HepG2 (cell line): ENCODE results near the gene C3orf70. TPM values are rescaled to one million over a fixed set of nuclear protein-coding genes. Genes with fewer than 3 reads are reported as not detected.

Source experiments
- ATF7-NPFF ChIP-seq: sonication (generic); formaldehyde crosslinking; IDR thresholded peaks from 2 replicates; pipeline ENCODE4 v1.8.1; 2023; ENCODE audit warnings: mild to moderate bottlenecking, low read depth, missing genetic modification reagents, moderate library complexity
- BRD4 ChIP-seq: sonication (generic); formaldehyde crosslinking; IDR thresholded peaks from 2 replicates; pipeline ENCODE4 v1.4.0; 2020; ENCODE audit warnings: missing genetic modification reagents
- CBFB ChIP-seq: sonication (generic); formaldehyde crosslinking; IDR thresholded peaks from 2 replicates; pipeline ENCODE4 v1.4.0; 2020; ENCODE audit warnings: missing genetic modification reagents
- CBX1 ChIP-seq: IDR thresholded peaks from one replicate; pipeline ENCODE4 v1.6.1; 2016; ENCODE audit warnings: antibody characterized with exemption, low read depth
- EEA1 ChIP-seq: sonication (generic); formaldehyde crosslinking; IDR thresholded peaks from 2 replicates; pipeline ENCODE4 v1.5.1; 2020; ENCODE audit warnings: mild to moderate bottlenecking, missing genetic modification reagents, borderline replicate concordance
- ELF1 ChIP-seq: sonication (generic); formaldehyde crosslinking; IDR thresholded peaks from 2 replicates; pipeline ENCODE4 v1.4.0; 2020; ENCODE audit warnings: missing genetic modification reagents
- ELF3 ChIP-seq: IDR thresholded peaks from 2 replicates; pipeline ENCODE4 v1.6.1; 2016; ENCODE audit warnings: missing genetic modification reagents, missing compliant biosample characterization
- ETV5 ChIP-seq: IDR thresholded peaks from 2 replicates; pipeline ENCODE4 v1.6.1; 2018; ENCODE audit warnings: missing biosample characterization, missing genetic modification reagents, inconsistent platforms, borderline replicate concordance
- FOXA3 ChIP-seq: IDR thresholded peaks from 2 replicates; pipeline ENCODE4 v1.6.1; 2016; ENCODE audit warnings: missing genetic modification reagents, missing compliant biosample characterization
- HDAC2 ChIP-seq: sonication (generic); formaldehyde crosslinking; IDR thresholded peaks from 2 replicates; pipeline ENCODE4 v1.4.0; 2020; ENCODE audit warnings: missing genetic modification reagents
- HIVEP1 ChIP-seq: sonication (generic); formaldehyde crosslinking; IDR thresholded peaks from 2 replicates; pipeline ENCODE4 v1.4.0; 2020; ENCODE audit warnings: mild to moderate bottlenecking, missing genetic modification reagents
- NCOA2 ChIP-seq: sonication (generic); formaldehyde crosslinking; IDR thresholded peaks from 2 replicates; pipeline ENCODE4 v1.8.0; 2022; ENCODE audit warnings: inconsistent platforms
- NONO ChIP-seq, 2 experiments: fragments of 450-650 bp in 1 of 2; sonication (generic) in 1 of 2; formaldehyde crosslinking in 1 of 2; IDR thresholded peaks in 1 of 2; conservative IDR thresholded peaks in 1 of 2; 2 replicates each; pipeline versions ENCODE4 v1.6.1 to v1.8.0; 2017 to 2022; ENCODE audit warnings: mild to moderate bottlenecking in 1 of 2, missing genetic modification reagents in 1 of 2, moderate library complexity in 1 of 2
- PHF21A ChIP-seq: sonication (generic); formaldehyde crosslinking; IDR thresholded peaks from 2 replicates; pipeline ENCODE4 v1.5.0; 2020; ENCODE audit warnings: mild to moderate bottlenecking, missing genetic modification reagents
- RXRA ChIP-seq: sonication (generic); formaldehyde crosslinking; IDR thresholded peaks from 2 replicates; pipeline ENCODE4 v1.5.1; 2020; ENCODE audit warnings: missing genetic modification reagents
- RXRB ChIP-seq: IDR thresholded peaks from 2 replicates; pipeline ENCODE4 v1.6.1; 2016; ENCODE audit warnings: borderline replicate concordance, missing genetic modification reagents, missing compliant biosample characterization
- SAP130 ChIP-seq: IDR thresholded peaks from 2 replicates; pipeline ENCODE4 v1.6.1; 2016; ENCODE audit warnings: low read depth
- SP5 ChIP-seq: IDR thresholded peaks from 2 replicates; pipeline ENCODE4 v1.6.1; 2016; ENCODE audit warnings: low read depth, borderline replicate concordance
- TBP ChIP-seq: sonication (generic); formaldehyde crosslinking; IDR thresholded peaks from 2 replicates; pipeline ENCODE4 v1.5.0; 2020; ENCODE audit warnings: missing genetic modification reagents
- TEAD3 ChIP-seq: optimal IDR thresholded peaks from 2 replicates; pipeline ENCODE3; 2016; ENCODE audit warnings: borderline replicate concordance
- ZBTB7B ChIP-seq: sonication (generic); formaldehyde crosslinking; IDR thresholded peaks from 2 replicates; pipeline ENCODE4 v1.4.0; 2020; ENCODE audit warnings: missing genetic modification reagents
- ZKSCAN1 ChIP-seq: fragments of 150-350 bp; IDR thresholded peaks from 2 replicates; pipeline ENCODE4 v1.6.1; 2014; ENCODE audit warnings: low read length
- ZKSCAN8 ChIP-seq: IDR thresholded peaks from 2 replicates; pipeline ENCODE4 v1.6.1; 2016; ENCODE audit warnings: borderline replicate concordance, missing genetic modification reagents, missing compliant biosample characterization
- ZNF232 ChIP-seq: sonication (generic); formaldehyde crosslinking; IDR thresholded peaks from 2 replicates; pipeline ENCODE4 v1.4.0; 2020; ENCODE audit warnings: missing genetic modification reagents, borderline replicate concordance
- ZNF317 ChIP-seq: sonication (generic); formaldehyde crosslinking; IDR thresholded peaks from 2 replicates; pipeline ENCODE4 v1.5.0; 2020; ENCODE audit warnings: mild to moderate bottlenecking, missing genetic modification reagents
- ZNF614 ChIP-seq: IDR thresholded peaks from 2 replicates; pipeline ENCODE4 v1.6.1; 2018; ENCODE audit warnings: missing biosample characterization, missing genetic modification reagents, inconsistent platforms, borderline replicate concordance
- ZNF652 ChIP-seq: IDR thresholded peaks from 2 replicates; pipeline ENCODE4 v1.6.1; 2016; ENCODE audit warnings: low read depth, borderline replicate concordance
- ZNF660 ChIP-seq: sonication (generic); formaldehyde crosslinking; IDR thresholded peaks from 2 replicates; pipeline ENCODE4 v1.5.1; 2020; ENCODE audit warnings: mild to moderate bottlenecking, low read depth, missing genetic modification reagents, borderline replicate concordance
- ZNF766 ChIP-seq: sonication (generic); formaldehyde crosslinking; IDR thresholded peaks from 2 replicates; pipeline ENCODE4 v1.5.0; 2020; ENCODE audit warnings: missing genetic modification reagents, borderline replicate concordance
- ZNF879 ChIP-seq: sonication (generic); formaldehyde crosslinking; IDR thresholded peaks from 2 replicates; pipeline ENCODE4 v1.8.1; 2023; ENCODE audit warnings: missing genetic modification reagents
- polyA plus RNA-seq, 8 experiments: library from polyadenylated mRNA; depleted of rRNA in 3 of 8; stranded (reverse) in 7 of 8; unstranded in 1 of 8; fragments of >200 nt; fragmentation: Illumina TruSeq in 4 of 8; extraction: Trizol in 4 of 8; gene quantifications; 2 replicates each; pipeline versions ENCODE4 v1.2.1 to v1.2.3, GENCODE V29; 2011 to 2016; ENCODE audit warnings: low read depth in 4 of 8, missing spikeins in 1 of 8, mixed read lengths in 1 of 8; ENCODE audit not compliant: insufficient read depth in 1 of 8
- total RNA-seq, 5 experiments: library from RNA; depleted of rRNA; stranded (reverse); fragments of >200 nt; fragmentation: Illumina TruSeq; extraction: Trizol; gene quantifications; 2 replicates each; pipeline ENCODE4 v1.2.3, GENCODE V29; 2016; ENCODE audit warnings: low read depth in 1 of 5
- TF ChIP-seq, protein P1 (sequence below): sonication (generic); formaldehyde crosslinking; IDR thresholded peaks from 2 replicates; pipeline ENCODE4 v1.5.0; 2020; ENCODE audit warnings: missing genetic modification reagents
- TF ChIP-seq, protein P2 (sequence below): sonication (generic); formaldehyde crosslinking; IDR thresholded peaks from 2 replicates; pipeline ENCODE4 v1.8.1; 2023; ENCODE audit warnings: mild to moderate bottlenecking, moderate library complexity, missing genetic modification reagents

The C3orf70 gene
- total and polyA plus RNA-seq, 2 of the 13 experiments (the other 11 are each of a cell fraction or from before 2014, with no cell fraction given) = 0.79 to 2.4 TPM

DNA sequence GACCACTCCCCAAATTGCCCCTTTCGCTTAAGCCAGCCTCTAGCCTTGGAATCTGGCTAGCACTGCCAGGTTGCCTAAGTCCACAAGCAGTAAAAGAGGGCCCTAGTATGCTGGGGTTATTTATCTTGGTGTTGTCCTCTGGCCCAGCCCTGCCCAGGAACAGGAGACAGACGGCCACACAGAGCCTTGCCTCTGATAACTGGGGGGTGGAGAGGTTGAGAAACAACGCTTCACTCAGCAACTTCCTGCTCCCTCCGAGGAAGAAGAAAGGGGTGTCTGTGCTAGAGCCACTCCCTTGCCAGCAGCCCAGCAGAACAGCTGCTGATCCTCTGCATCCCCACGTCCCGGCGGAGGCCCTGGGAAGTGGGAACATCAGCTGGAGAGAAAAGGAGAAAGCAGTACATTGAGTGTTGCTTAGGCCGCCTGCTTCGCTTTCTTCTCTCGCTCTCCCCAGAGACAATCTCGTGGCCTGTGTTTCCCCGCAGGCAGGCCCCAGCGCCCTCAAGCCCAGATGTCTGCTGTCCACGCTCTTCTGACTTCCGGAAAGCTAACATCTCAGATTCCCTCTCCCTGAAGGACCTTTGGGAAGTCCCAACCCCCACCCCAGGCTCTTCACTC lies 22.6 kb upstream of the C3orf70 start (continued):
- TF ChIP-seq CBX1 (peak; percentile 33), TBP (CRISPR knock-in tag) (no peak), RXRA (CRISPR knock-in tag) (peak; percentile 72), ZNF317 (CRISPR knock-in tag) (peak; percentile 68), TEAD3 (peak; percentile 66), EEA1 (CRISPR knock-in tag) (no peak), ATF7-NPFF (no peak), FOXA3 (peak; percentile 86), ELF1 (CRISPR knock-in tag) (peak; percentile 49), ZNF232 (CRISPR knock-in tag) (peak; percentile 74; the same call in 1 of the 2 replicates), RXRB (peak; percentile 58; the same call in 1 of the 2 replicates), ZNF660 (no peak), PHF21A (peak; percentile 71), ZNF766 (no peak), ETV5 (CRISPR knock-in tag) (peak; percentile 73), ZNF879 (CRISPR knock-in tag) (peak; percentile 47; the same call in 1 of the 2 replicates), ELF3 (CRISPR knock-in tag) (peak; percentile 87), HIVEP1 (CRISPR knock-in tag) (peak; percentile 65; the same call in 1 of the 2 replicates), CBFB (no peak; the same call in 1 of the 2 replicates), HDAC2 (CRISPR knock-in tag) (peak; percentile 67), ZKSCAN1 (no peak), NCOA2 (CRISPR knock-in tag) (peak; percentile 67; the same call in 1 of the 2 replicates), ZKSCAN8 (peak; percentile 29; the same call in 1 of the 2 replicates), NONO (IDR thresholded peaks at IDR 0.05) (no peak), NONO (CRISPR knock-in tag; conservative IDR thresholded peaks at IDR 0.05) (0 out of 2 replicates have a peak, but pooled peaks have one; percentile 23), BRD4 (CRISPR knock-in tag) (no peak), ZBTB7B (CRISPR knock-in tag) (peak; percentile 42; the same call in 1 of the 2 replicates), SAP130 (CRISPR knock-in tag) (peak; percentile 71), ZNF614 (CRISPR knock-in tag) (peak; percentile 46; the same call in 1 of the 2 replicates), ZNF652 (no peak), SP5 (CRISPR knock-in tag) (peak; percentile 60; the same call in 1 of the 2 replicates)
- TF ChIP-seq, protein P1, sequence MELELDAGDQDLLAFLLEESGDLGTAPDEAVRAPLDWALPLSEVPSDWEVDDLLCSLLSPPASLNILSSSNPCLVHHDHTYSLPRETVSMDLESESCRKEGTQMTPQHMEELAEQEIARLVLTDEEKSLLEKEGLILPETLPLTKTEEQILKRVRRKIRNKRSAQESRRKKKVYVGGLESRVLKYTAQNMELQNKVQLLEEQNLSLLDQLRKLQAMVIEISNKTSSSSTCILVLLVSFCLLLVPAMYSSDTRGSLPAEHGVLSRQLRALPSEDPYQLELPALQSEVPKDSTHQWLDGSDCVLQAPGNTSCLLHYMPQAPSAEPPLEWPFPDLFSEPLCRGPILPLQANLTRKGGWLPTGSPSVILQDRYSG (CRISPR knock-in tag) = no peak
- TF ChIP-seq, protein P2, sequence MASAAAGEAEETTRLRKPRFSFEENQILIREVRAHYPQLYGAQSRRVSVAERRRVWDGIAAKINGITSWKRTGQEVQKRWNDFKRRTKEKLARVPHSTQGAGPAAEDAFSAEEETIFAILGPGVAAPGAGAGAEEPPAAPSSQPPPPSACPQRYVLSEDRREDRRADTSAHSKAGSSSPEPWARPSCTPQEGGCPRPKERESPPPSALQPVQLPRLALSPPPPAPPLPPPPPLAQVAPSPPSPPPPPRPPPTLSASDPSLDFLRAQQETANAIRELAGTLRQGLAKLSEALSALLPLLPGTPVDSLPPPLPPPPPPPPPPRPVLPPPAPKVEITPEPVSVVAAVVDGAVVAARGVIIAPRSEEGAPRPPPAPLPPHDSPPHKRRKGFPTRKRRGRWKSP (CRISPR knock-in tag) = peak; percentile 70
